Upper lobe of right lung (tissue), 1 donor: ENCODE data around the gene NEAT1. TPM values are rescaled to one million over a fixed set of nuclear protein-coding genes. Genes with fewer than 3 reads are reported as not detected.

ENCODE experiments used
- ATAC-seq: fragments of 200-7000 bp; cut with Tn5 transposase; one replicate; pipeline ENCODE4 v1.9.1; 2020; ENCODE audit warnings: mild to moderate bottlenecking, moderate library complexity
- DNase-seq: peaks from one replicate; pipeline ENCODE4 v3.0.0-alpha.2; 2020
- H3K27ac ChIP-seq: fragments of 200-600 bp; one replicate; pipeline ENCODE4 v1.8.0; 2022
- H3K27me3 ChIP-seq: fragments of 200-600 bp; one replicate; pipeline ENCODE4 v1.8.0; 2022; ENCODE audit warnings: mild to moderate bottlenecking
- H3K36me3 ChIP-seq: fragments of 200-600 bp; one replicate; pipeline ENCODE4 v1.8.0; 2022
- H3K4me1 ChIP-seq: fragments of 200-600 bp; one replicate; pipeline ENCODE4 v1.8.0; 2022
- H3K4me3 ChIP-seq: fragments of 200-600 bp; one replicate; pipeline ENCODE4 v1.8.0; 2022; ENCODE audit warnings: mild to moderate bottlenecking
- H3K9me3 ChIP-seq: fragments of 200-600 bp; one replicate; pipeline ENCODE4 v1.8.0; 2022
- CTCF ChIP-seq: fragments of 200-600 bp; IDR thresholded peaks from one replicate; pipeline ENCODE4 v1.8.0; 2022; ENCODE audit warnings: antibody characterized with exemption
- intact Hi-C: fragments of 100-400 bp; cut with DNase I; formaldehyde crosslinking; loops from one replicate; pipeline ENCODE4 v1.11.0; 2022
- long read RNA-seq: library from polyadenylated mRNA; unstranded; transcript quantifications from one replicate; pipeline ENCODE4 v2.0.0, GENCODE V29; 2021
- total RNA-seq: library from RNA; stranded (reverse); fragmentation: NEBNext Ultra II Directional; extraction: Animal tissue kit (Norgen Biotek cat#: 25700); gene quantifications from one replicate; pipeline ENCODE4 v1.2.1, GENCODE V29; 2021
- donor health status: DM: no; HTN: yes; CAD: no; lungs with severe emphysema.

Gene NEAT1
- 1,120 TPM for total RNA-seq
- long read RNA-seq, full-length matches to known transcripts = 324 of 325 reads
- long read RNA-seq, partial matches to known transcripts = 1 of 325 reads
- long read RNA-seq, other reads (novel, unspliced or antisense) = 0 of 325 reads

GRCh38 chr11:65422633-65423515, at the start of gene NEAT1:
Gene NEAT1, plus strand, starts transcription at chr11:65422798.
- ATAC-seq (peak; percentile 32), DNase-seq (peak; percentile 96)
- Histone ChIP-seq H3K4me1 (peaks cover 33% of the 10 kb centered on the region), H3K27me3 (no peaks in the 10 kb centered on the region), H3K27ac (peak within 1 kb of the TSS; percentile 100), H3K36me3 (peaks cover 40% of the 10 kb centered on the region), H3K4me3 (peak within 1 kb of the TSS; percentile 98), H3K9me3 (no peaks in the 10 kb centered on the region)
- intact Hi-C loops = no loop called here
- TF ChIP-seq CTCF = no peak

GRCh38 chr11:65373839-65374580, 48.6 kb upstream of the NEAT1 start:
- intact Hi-C loops = loop anchor here (10.0 kb wide), 2 partner anchors 81 to 141 kb away; no protein-coding TSS in a partner anchor
- Histone ChIP-seq H3K4me1 (peaks cover 4% of the 10 kb centered on the region), H3K36me3 (no peaks in the 10 kb centered on the region), H3K27ac (no peak overlapping the region), H3K4me3 (no peak overlapping the region), H3K27me3 (no peaks in the 10 kb centered on the region), H3K9me3 (no peaks in the 10 kb centered on the region)
- DNase-seq (no peak), ATAC-seq (no peak)
- TF ChIP-seq CTCF = no peak

- intact Hi-C loops = loop anchor here (10.0 kb wide), 2 partner anchors 80 to 140 kb away; no protein-coding TSS in a partner anchor
- DNase-seq = no peak
- ATAC-seq = no peak
Observed at GRCh38 chr11:65375012-65375411, 47.6 kb upstream of the NEAT1 start.

GRCh38 chr11:65376138-65376713, 46.4 kb upstream of the NEAT1 start:
- no peak overlapping the region for H3K27ac ChIP-seq
- peak; percentile 55 for DNase-seq
- no peaks in the 10 kb centered on the region for H3K9me3 ChIP-seq
- ATAC-seq = no peak
- no peak for TF ChIP-seq CTCF
- no peak overlapping the region for H3K4me3 ChIP-seq
- peaks cover 14% of the 10 kb centered on the region for H3K4me1 ChIP-seq
- H3K27me3 ChIP-seq = no peaks in the 10 kb centered on the region
- H3K36me3 ChIP-seq = no peaks in the 10 kb centered on the region
- intact Hi-C loops = loop anchor here (10.0 kb wide), 2 partner anchors 79 to 139 kb away; no protein-coding TSS in a partner anchor

More at GRCh38 chr11:65375012-65375411, 47.6 kb upstream of the NEAT1 start:
- no peak for TF ChIP-seq CTCF
- Histone ChIP-seq H3K27ac (no peak overlapping the region), H3K4me3 (no peak overlapping the region), H3K27me3 (no peaks in the 10 kb centered on the region), H3K36me3 (no peaks in the 10 kb centered on the region), H3K4me1 (peaks cover 9% of the 10 kb centered on the region), H3K9me3 (no peaks in the 10 kb centered on the region)

GRCh38 chr11:65377036-65377435, 45.6 kb upstream of the NEAT1 start:
- H3K9me3 ChIP-seq = no peaks in the 10 kb centered on the region
- intact Hi-C loops = loop anchor here (10.0 kb wide), 2 partner anchors 78 to 138 kb away; no protein-coding TSS in a partner anchor
- H3K27ac ChIP-seq = no peak overlapping the region
- DNase-seq (peak; percentile 64), ATAC-seq (no peak)
- no peaks in the 10 kb centered on the region for H3K36me3 ChIP-seq
- peaks cover 22% of the 10 kb centered on the region for H3K4me1 ChIP-seq
- H3K27me3 ChIP-seq = no peaks in the 10 kb centered on the region
- no peak overlapping the region for H3K4me3 ChIP-seq
- no peak for TF ChIP-seq CTCF
